ENCODE measurements around the gene PLXNA1. TPM values are rescaled to one million over a fixed set of nuclear protein-coding genes. Genes with fewer than 3 reads are reported as not detected.

PLXNA1 gene
- total RNA-seq, 2 donors from 2014 or later: 13.7 to 16.4 TPM

GRCh38 chr3:126965526-126966080, 17.3 kb upstream of the PLXNA1 start:
- peaks cover 3% of the 10 kb centered on the region for H3K4me1 Mint-ChIP-seq
- ATAC-seq (no peak), DNase-seq (no peak)
- peaks cover 9% of the 10 kb centered on the region for H3K27me3 Mint-ChIP-seq
- H3K36me3 Mint-ChIP-seq (ENCODE audit: low read depth): peaks cover 2% of the 10 kb centered on the region
- H3K4me3 Mint-ChIP-seq: no peak overlapping the region
- H3K9me3 ChIP-seq (ENCODE audit: control insufficient read depth, low read length, poor library complexity, severe bottlenecking): no peaks in the 10 kb centered on the region
- H3K27ac Mint-ChIP-seq: peak overlapping the region; percentile 56

GRCh38 chr3:126967386-126967785, 15.5 kb upstream of the PLXNA1 start:
- no peak for DNase-seq
- ATAC-seq: no peak
- Mint-ChIP-seq H3K4me1 (peaks cover 3% of the 10 kb centered on the region), H3K27me3 (peaks cover 12% of the 10 kb centered on the region), H3K4me3 (no peak overlapping the region), H3K27ac (no peak overlapping the region), H3K36me3 (ENCODE audit: low read depth) (peaks cover 2% of the 10 kb centered on the region)
- no peaks in the 10 kb centered on the region for H3K9me3 ChIP-seq (ENCODE audit: control insufficient read depth, low read length, poor library complexity, severe bottlenecking)

- peaks cover 3% of the 10 kb centered on the region for H3K4me1 Mint-ChIP-seq
- H3K27me3 Mint-ChIP-seq: peaks cover 12% of the 10 kb centered on the region
- H3K4me3 Mint-ChIP-seq: peak overlapping the region; percentile 36
- no peak for DNase-seq
- no peaks in the 10 kb centered on the region for H3K9me3 ChIP-seq (ENCODE audit: control insufficient read depth, low read length, poor library complexity, severe bottlenecking)
- H3K36me3 Mint-ChIP-seq (ENCODE audit: low read depth): peaks cover 2% of the 10 kb centered on the region
- H3K27ac Mint-ChIP-seq: no peak overlapping the region
- no peak for ATAC-seq
These were observed 14.2 kb upstream of the PLXNA1 start for GRCh38 chr3:126968391-126969390.

GRCh38 chr3:126969586-126969985, 13.3 kb upstream of the PLXNA1 start:
- H3K4me1 Mint-ChIP-seq: peaks cover 3% of the 10 kb centered on the region
- no peak overlapping the region for H3K27ac Mint-ChIP-seq
- no peak for ATAC-seq
- H3K36me3 Mint-ChIP-seq (ENCODE audit: low read depth): peaks cover 2% of the 10 kb centered on the region
- no peaks in the 10 kb centered on the region for H3K9me3 ChIP-seq (ENCODE audit: control insufficient read depth, low read length, poor library complexity, severe bottlenecking)
- H3K27me3 Mint-ChIP-seq: peaks cover 12% of the 10 kb centered on the region
- DNase-seq: no peak
- no peak overlapping the region for H3K4me3 Mint-ChIP-seq

GRCh38 chr3:126970101-126970500, 12.8 kb upstream of the PLXNA1 start:
- peaks cover 2% of the 10 kb centered on the region for H3K9me3 ChIP-seq (ENCODE audit: control insufficient read depth, low read length, poor library complexity, severe bottlenecking)
- ATAC-seq (no peak), DNase-seq (no peak)
- Mint-ChIP-seq H3K36me3 (ENCODE audit: low read depth) (peaks cover 2% of the 10 kb centered on the region), H3K4me1 (peaks cover 3% of the 10 kb centered on the region), H3K27ac (peak overlapping the region; percentile 59), H3K27me3 (peaks cover 12% of the 10 kb centered on the region), H3K4me3 (no peak overlapping the region)

- Mint-ChIP-seq H3K4me1 (peaks cover 3% of the 10 kb centered on the region), H3K27ac (peak overlapping the region; percentile 59), H3K27me3 (peaks cover 12% of the 10 kb centered on the region), H3K4me3 (no peak overlapping the region), H3K36me3 (ENCODE audit: low read depth) (peaks cover 2% of the 10 kb centered on the region)
- ATAC-seq (no peak), DNase-seq (no peak)
- peaks cover 2% of the 10 kb centered on the region for H3K9me3 ChIP-seq (ENCODE audit: control insufficient read depth, low read length, poor library complexity, severe bottlenecking)
These were observed 12.0 kb upstream of the PLXNA1 start for GRCh38 chr3:126970921-126971320.

GRCh38 chr3:126971891-126972351, 11.0 kb upstream of the PLXNA1 start:
- no peak for ATAC-seq
- Mint-ChIP-seq H3K4me3 (no peak overlapping the region), H3K4me1 (peaks cover 3% of the 10 kb centered on the region), H3K27me3 (peaks cover 12% of the 10 kb centered on the region), H3K36me3 (ENCODE audit: low read depth) (peaks cover 2% of the 10 kb centered on the region), H3K27ac (no peak overlapping the region)
- H3K9me3 ChIP-seq (ENCODE audit: control insufficient read depth, low read length, poor library complexity, severe bottlenecking): peaks cover 2% of the 10 kb centered on the region
- no peak for DNase-seq

- peaks cover 15% of the 10 kb centered on the region for H3K27me3 Mint-ChIP-seq
- H3K4me1 Mint-ChIP-seq: peaks cover 3% of the 10 kb centered on the region
- ATAC-seq: no peak
- H3K27ac Mint-ChIP-seq: no peak overlapping the region
- H3K36me3 Mint-ChIP-seq (ENCODE audit: low read depth): peaks cover 2% of the 10 kb centered on the region
- peaks cover 2% of the 10 kb centered on the region for H3K9me3 ChIP-seq (ENCODE audit: control insufficient read depth, low read length, poor library complexity, severe bottlenecking)
- DNase-seq: no peak
- no peak overlapping the region for H3K4me3 Mint-ChIP-seq
These were observed 10.0 kb upstream of the PLXNA1 start for GRCh38 chr3:126972866-126973265.

- DNase-seq (no peak), ATAC-seq (no peak)
- H3K27ac Mint-ChIP-seq: no peak overlapping the region
- peaks cover 18% of the 10 kb centered on the region for H3K27me3 Mint-ChIP-seq
- H3K9me3 ChIP-seq (ENCODE audit: control insufficient read depth, low read length, poor library complexity, severe bottlenecking): peaks cover 2% of the 10 kb centered on the region
- peaks cover 3% of the 10 kb centered on the region for H3K4me1 Mint-ChIP-seq
- no peak overlapping the region for H3K4me3 Mint-ChIP-seq
- H3K36me3 Mint-ChIP-seq (ENCODE audit: low read depth): peaks cover 2% of the 10 kb centered on the region
These were observed 9.1 kb upstream of the PLXNA1 start for GRCh38 chr3:126973814-126974213.

GRCh38 chr3:126974756-126975155, 8.2 kb upstream of the PLXNA1 start:
- Mint-ChIP-seq H3K36me3 (ENCODE audit: low read depth) (peaks cover 2% of the 10 kb centered on the region), H3K27me3 (peaks cover 19% of the 10 kb centered on the region), H3K27ac (no peak overlapping the region), H3K4me1 (no peaks in the 10 kb centered on the region), H3K4me3 (no peak overlapping the region)
- DNase-seq (no peak), ATAC-seq (no peak)
- peaks cover 2% of the 10 kb centered on the region for H3K9me3 ChIP-seq (ENCODE audit: control insufficient read depth, low read length, poor library complexity, severe bottlenecking)

GRCh38 chr3:126976906-126977305, 6.0 kb upstream of the PLXNA1 start:
- DNase-seq (no peak), ATAC-seq (no peak)
- no peaks in the 10 kb centered on the region for H3K36me3 Mint-ChIP-seq (ENCODE audit: low read depth)
- peaks cover 2% of the 10 kb centered on the region for H3K9me3 ChIP-seq (ENCODE audit: control insufficient read depth, low read length, poor library complexity, severe bottlenecking)
- peaks cover 16% of the 10 kb centered on the region for H3K27me3 Mint-ChIP-seq
- no peak overlapping the region for H3K27ac Mint-ChIP-seq
- peaks cover 5% of the 10 kb centered on the region for H3K4me1 Mint-ChIP-seq
- no peak overlapping the region for H3K4me3 Mint-ChIP-seq

GRCh38 chr3:126977821-126978220, 5.1 kb upstream of the PLXNA1 start:
- Mint-ChIP-seq H3K4me3 (no peak overlapping the region), H3K36me3 (ENCODE audit: low read depth) (no peaks in the 10 kb centered on the region), H3K27me3 (peaks cover 16% of the 10 kb centered on the region), H3K4me1 (peaks cover 11% of the 10 kb centered on the region), H3K27ac (no peak overlapping the region)
- peaks cover 2% of the 10 kb centered on the region for H3K9me3 ChIP-seq (ENCODE audit: control insufficient read depth, low read length, poor library complexity, severe bottlenecking)
- DNase-seq (no peak), ATAC-seq (no peak)

- H3K4me3 Mint-ChIP-seq: no peak overlapping the region
- DNase-seq (no peak), ATAC-seq (no peak)
- peaks cover 2% of the 10 kb centered on the region for H3K9me3 ChIP-seq (ENCODE audit: control insufficient read depth, low read length, poor library complexity, severe bottlenecking)
- H3K27me3 Mint-ChIP-seq: peaks cover 16% of the 10 kb centered on the region
- H3K4me1 Mint-ChIP-seq: peaks cover 11% of the 10 kb centered on the region
- H3K27ac Mint-ChIP-seq: no peak overlapping the region
- no peaks in the 10 kb centered on the region for H3K36me3 Mint-ChIP-seq (ENCODE audit: low read depth)
These were observed 4.6 kb upstream of the PLXNA1 start for GRCh38 chr3:126978291-126978690.
